Measurements from ENCODE around the gene ITIH5. TPM values are rescaled to one million over a fixed set of nuclear protein-coding genes. Genes with fewer than 3 reads are reported as not detected.

ITIH5 gene
- total RNA-seq, 1 donor from 2014 or later: 4.0 TPM

GRCh38 chr10:7707102-7707501 is 40.3 kb upstream of the ITIH5 start:
- H3K4me1 ChIP-seq (ENCODE audit: insufficient read depth, low read length): no peaks in the 10 kb centered on the region
- H3K4me3 Mint-ChIP-seq (ENCODE audit: unreplicated experiment): no peak overlapping the region
- DNase-seq (ENCODE audit: low read depth) (no peak), FAIRE-seq (no peak)
- no peak overlapping the region for H3K27ac Mint-ChIP-seq (ENCODE audit: unreplicated experiment)
- no peak overlapping the region for H3K9ac ChIP-seq (ENCODE audit: low read length)
- H4K20me1 ChIP-seq (ENCODE audit: insufficient read depth, low read length): no peaks in the 10 kb centered on the region
- no peak overlapping the region for H2AFZ ChIP-seq (ENCODE audit: low read depth, low read length)
- no peaks in the 10 kb centered on the region for H3K36me3 Mint-ChIP-seq (ENCODE audit: low read depth, unreplicated experiment)
- H3K27ac ChIP-seq (ENCODE audit: low read depth, low read length): no peak overlapping the region
- TF ChIP-seq EZH2 (IDR thresholded peaks at IDR 0.05; ENCODE audit: insufficient read depth, low read length) (no peak), CTCF (IDR thresholded peaks at IDR 0.05; ENCODE audit: insufficient read depth, low read depth, low read length) (no peak)
- H3K9me3 Mint-ChIP-seq (ENCODE audit: unreplicated experiment): peaks cover 4% of the 10 kb centered on the region
- H3K27me3 Mint-ChIP-seq (ENCODE audit: low read depth, unreplicated experiment): peaks cover 15% of the 10 kb centered on the region
- no peaks in the 10 kb centered on the region for H3K36me3 ChIP-seq (ENCODE audit: insufficient read depth, low read length)
- H3K79me2 ChIP-seq (ENCODE audit: insufficient read depth, low read length): no peaks in the 10 kb centered on the region
- H3K27me3 ChIP-seq (ENCODE audit: insufficient read depth, low read length): peaks cover 5% of the 10 kb centered on the region
- H3K4me1 Mint-ChIP-seq (ENCODE audit: low read depth, unreplicated experiment): no peaks in the 10 kb centered on the region
- H3K4me3 ChIP-seq (ENCODE audit: insufficient read depth, low read depth, low read length): no peak overlapping the region
- H3K4me2 ChIP-seq (ENCODE audit: low read length): no peak overlapping the region
- H3K9me3 ChIP-seq (ENCODE audit: insufficient read depth, low read depth, low read length): no peaks in the 10 kb centered on the region

GRCh38 chr10:7706534-7707073 is 39.8 kb upstream of the ITIH5 start:
- FAIRE-seq: no peak
- H3K27me3 Mint-ChIP-seq (ENCODE audit: low read depth, unreplicated experiment): peaks cover 15% of the 10 kb centered on the region

More at GRCh38 chr10:7706534-7707073, 39.8 kb upstream of the ITIH5 start:
- H3K79me2 ChIP-seq (ENCODE audit: insufficient read depth, low read length): no peaks in the 10 kb centered on the region
- H3K4me3 ChIP-seq (ENCODE audit: insufficient read depth, low read depth, low read length): no peak overlapping the region
- peaks cover 5% of the 10 kb centered on the region for H3K27me3 ChIP-seq (ENCODE audit: insufficient read depth, low read length)
- H3K9me3 ChIP-seq (ENCODE audit: insufficient read depth, low read depth, low read length): no peaks in the 10 kb centered on the region
- Mint-ChIP-seq H3K36me3 (ENCODE audit: low read depth, unreplicated experiment) (no peaks in the 10 kb centered on the region), H3K9me3 (ENCODE audit: unreplicated experiment) (peaks cover 4% of the 10 kb centered on the region), H3K27ac (ENCODE audit: unreplicated experiment) (no peak overlapping the region), H3K4me3 (ENCODE audit: unreplicated experiment) (no peak overlapping the region), H3K4me1 (ENCODE audit: low read depth, unreplicated experiment) (no peaks in the 10 kb centered on the region)
- H3K4me2 ChIP-seq (ENCODE audit: low read length): no peak overlapping the region
- H3K4me1 ChIP-seq (ENCODE audit: insufficient read depth, low read length): no peaks in the 10 kb centered on the region
- no peaks in the 10 kb centered on the region for H3K36me3 ChIP-seq (ENCODE audit: insufficient read depth, low read length)
- no peak overlapping the region for H3K27ac ChIP-seq (ENCODE audit: low read depth, low read length)
- H2AFZ ChIP-seq (ENCODE audit: low read depth, low read length): no peak overlapping the region
- TF ChIP-seq CTCF (IDR thresholded peaks at IDR 0.05; ENCODE audit: insufficient read depth, low read depth, low read length) (no peak), EZH2 (IDR thresholded peaks at IDR 0.05; ENCODE audit: insufficient read depth, low read length) (no peak)
- H4K20me1 ChIP-seq (ENCODE audit: insufficient read depth, low read length): no peaks in the 10 kb centered on the region
- no peak for DNase-seq (ENCODE audit: low read depth)
- no peak overlapping the region for H3K9ac ChIP-seq (ENCODE audit: low read length)
